Measurements from ENCODE around the gene F7. TPM values are rescaled to one million over a fixed set of nuclear protein-coding genes. Genes with fewer than 3 reads are reported as not detected.

The F7 gene
- total RNA-seq, 4 donors from 2014 or later = not detected

DNA sequence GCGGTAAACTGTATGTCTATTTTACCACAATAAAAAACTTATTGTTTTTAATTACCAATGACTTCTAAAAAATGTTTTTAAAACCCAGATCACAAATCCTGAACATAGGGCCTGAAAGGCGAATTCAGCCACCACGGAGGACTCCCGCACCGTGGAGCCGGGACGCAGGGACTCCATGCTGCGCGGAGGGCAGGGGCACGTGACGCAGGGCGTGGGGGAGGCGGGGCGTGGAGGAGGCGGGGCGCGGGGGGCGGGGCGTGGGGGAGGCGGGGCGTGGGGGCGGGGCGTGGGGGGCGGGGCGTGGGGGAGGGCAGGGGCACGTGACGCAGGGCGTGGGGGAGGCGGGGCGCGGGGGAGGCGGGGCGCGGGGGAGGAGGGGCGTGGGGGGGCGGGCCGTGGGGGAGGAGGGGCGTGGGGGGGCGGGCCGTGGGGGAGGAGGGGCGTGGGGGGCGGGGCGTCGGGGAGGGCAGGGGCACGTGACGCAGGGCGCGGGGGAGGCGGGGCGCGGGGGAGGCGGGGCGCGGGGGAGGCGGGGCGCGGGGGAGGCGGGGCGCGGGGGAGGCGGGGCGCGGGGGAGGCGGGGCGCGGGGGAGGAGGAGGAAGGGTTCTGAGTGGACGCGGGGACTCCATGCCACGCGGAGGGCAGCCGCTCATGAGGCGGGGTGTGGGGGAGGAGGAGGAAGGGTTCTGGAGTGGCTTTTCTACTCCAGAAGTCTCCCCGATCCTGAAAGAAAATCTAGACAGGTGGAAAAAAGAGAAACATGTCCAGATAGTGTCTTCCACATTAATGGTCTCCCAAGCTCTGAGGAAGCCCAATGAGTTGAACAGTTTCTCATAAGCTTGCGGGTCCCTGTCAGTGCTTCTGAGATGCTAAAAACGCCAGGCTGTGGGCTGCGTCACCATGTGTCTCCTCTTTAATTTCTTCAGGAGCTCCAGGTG, 48.5 kb downstream of the F7 start:
- peak overlapping the region; percentile 30 to 85 (median 38) for H3K27ac ChIP-seq
- no peaks in the 10 kb centered on the region for H3K36me3 ChIP-seq
- H3K4me1 ChIP-seq = peaks cover 10 to 16% of the 10 kb centered on the region in 2 donors
- H3K27me3 ChIP-seq = no peaks in the 10 kb centered on the region
- peak overlapping the region in 2 of 3 donors; percentile 35 to 47 for H3K4me3 ChIP-seq (replicated peaks in 1 of 3)
- 10 to 36% methylated on average over 5 to 21 of the region's 76 CpGs for WGBS, 2 donors
- intact Hi-C loops (cut with DNase I) = loop anchor here (10.0 kb wide), 1 partner anchor 211 kb away; the partner anchor contains the start of gene GRTP1
- H3K9me3 ChIP-seq = no peaks in the 10 kb centered on the region
- peak; percentile 76 to 81 for DNase-seq
- TF ChIP-seq POLR2A (IDR thresholded peaks at IDR 0.05) (peak in 1 of 2 donors; percentile 75), CTCF (IDR thresholded peaks at IDR 0.05) (no peak)

DNA sequence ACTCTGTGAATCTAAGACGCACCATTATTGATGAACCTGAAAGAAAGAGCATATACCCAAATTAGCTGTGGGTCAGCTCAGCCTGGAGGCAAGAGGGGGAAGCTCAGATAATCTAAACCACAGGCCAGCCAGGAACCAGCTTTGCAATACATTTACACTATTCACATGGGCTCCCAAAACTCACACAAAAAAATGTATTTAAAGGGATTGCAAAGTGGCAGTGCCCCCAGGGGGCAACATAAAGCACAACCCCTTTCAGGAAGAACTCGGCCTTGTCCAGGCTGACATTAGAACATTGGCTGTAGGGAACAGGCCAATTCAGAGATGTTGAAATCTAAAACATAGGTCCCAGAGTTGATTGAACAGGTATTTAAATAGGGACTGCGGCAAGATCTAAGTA, 49.6 kb downstream of the F7 start:
- Histone ChIP-seq H3K9me3 (no peaks in the 10 kb centered on the region), H3K4me1 (peaks cover 10 to 16% of the 10 kb centered on the region in 2 donors), H3K27ac (no peak overlapping the region), H3K36me3 (no peaks in the 10 kb centered on the region), H3K27me3 (no peaks in the 10 kb centered on the region), H3K4me3 (replicated peaks in 1 of 3) (no peak overlapping the region)
- DNase-seq = no peak
- WGBS, 2 donors = 80 to 94% methylated on average over 3 of the region's 3 CpGs
- intact Hi-C loops (cut with DNase I) = loop anchor here (5.0 to 10.0 kb wide), 2 partner anchors 52 to 210 kb away; partner anchors contain the start of genes CUL4A, GRTP1 and PCID2
- no peak for TF ChIP-seq POLR2A (IDR thresholded peaks at IDR 0.05)

DNA sequence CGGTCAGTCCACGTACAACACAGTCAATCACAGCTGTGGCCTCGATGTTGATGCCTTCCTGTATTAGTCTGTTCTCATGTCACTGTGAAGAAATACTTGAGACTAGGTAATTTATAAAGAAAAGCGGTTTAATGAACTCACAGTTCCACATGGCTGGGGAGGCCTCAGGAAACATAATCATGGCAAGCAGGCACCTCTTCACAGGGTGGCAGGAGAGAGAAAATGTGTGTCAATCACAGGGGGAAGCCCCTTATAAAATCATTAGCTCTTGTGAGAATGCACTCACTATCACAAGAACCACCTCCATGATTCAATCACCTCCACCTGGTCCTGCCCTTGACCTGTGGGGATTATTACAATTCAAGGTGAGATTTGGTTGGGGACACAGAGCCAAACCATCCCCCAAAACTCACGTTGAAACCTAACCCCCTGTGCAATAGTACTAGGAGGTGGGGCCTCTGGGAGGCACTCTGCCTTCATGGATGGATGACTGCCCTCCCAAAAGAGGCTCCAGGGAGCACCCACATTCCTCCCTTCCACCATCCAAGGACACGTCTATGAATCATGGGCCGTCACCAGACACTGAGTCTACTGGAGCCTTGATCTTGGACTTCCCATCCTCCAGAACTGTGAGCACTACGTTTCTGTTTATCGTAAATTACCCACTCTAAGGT, 50.5 kb downstream of the F7 start:
- H3K4me1 ChIP-seq = peaks cover 10 to 16% of the 10 kb centered on the region in 2 donors
- intact Hi-C loops (cut with DNase I) = loop anchor here (5.0 to 10.0 kb wide), 2 partner anchors 51 to 209 kb away; partner anchors contain the start of genes CUL4A, GRTP1 and PCID2
- H3K27me3 ChIP-seq = no peaks in the 10 kb centered on the region
- no peak overlapping the region for H3K4me3 ChIP-seq (replicated peaks in 1 of 3)
- 84 to 94% methylated on average over 9 of the region's 9 CpGs for WGBS, 2 donors
- DNase-seq = no peak
- no peaks in the 10 kb centered on the region for H3K9me3 ChIP-seq
- H3K27ac ChIP-seq = no peak overlapping the region
- TF ChIP-seq POLR2A (IDR thresholded peaks at IDR 0.05) (no peak), CTCF (IDR thresholded peaks at IDR 0.05) (no peak)
- H3K36me3 ChIP-seq = no peaks in the 10 kb centered on the region

DNA sequence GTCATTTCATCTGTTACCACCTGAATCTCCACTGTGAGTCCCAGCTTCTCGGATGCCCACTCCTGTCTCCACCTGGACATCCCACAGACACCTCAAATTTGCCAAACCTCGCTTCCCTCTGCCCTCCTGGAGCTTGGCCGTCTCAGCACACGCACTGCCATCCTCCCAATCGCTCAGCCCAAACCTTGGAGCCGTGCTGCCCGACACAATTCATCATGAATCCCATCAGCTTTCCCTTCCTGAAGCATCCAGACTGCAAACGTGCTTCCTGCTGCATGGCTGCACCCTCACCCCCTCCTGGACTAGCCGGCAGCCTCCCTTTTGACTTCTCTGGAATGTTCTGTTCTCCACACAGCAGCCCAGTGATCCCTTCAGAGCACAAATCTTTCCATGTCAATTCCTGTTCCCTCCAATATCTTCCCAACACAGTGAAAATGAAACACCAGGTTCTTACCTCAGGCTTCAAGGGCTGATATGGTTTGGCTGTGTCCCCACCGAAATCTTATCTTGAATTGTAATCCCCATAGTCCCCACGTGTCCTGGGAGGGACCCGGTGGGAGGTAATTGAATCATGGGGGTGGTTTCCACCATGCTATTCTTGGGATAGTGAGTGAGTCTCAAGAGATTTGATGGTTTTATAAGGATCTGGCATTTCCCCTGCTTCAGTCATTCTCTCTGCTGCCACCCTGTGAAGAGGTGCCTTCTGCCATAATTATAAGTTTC, 51.8 kb downstream of the F7 start:
- intact Hi-C loops (cut with DNase I) = loop anchor here (5.0 to 10.0 kb wide), 2 partner anchors 50 to 207 kb away; partner anchors contain the start of genes CUL4A, GRTP1 and PCID2
- no peak overlapping the region for H3K27ac ChIP-seq
- H3K27me3 ChIP-seq = no peaks in the 10 kb centered on the region
- DNase-seq = no peak
- 70 to 76% methylated on average over 12 of the region's 12 CpGs for WGBS, 2 donors
- H3K36me3 ChIP-seq = no peaks in the 10 kb centered on the region
- H3K4me3 ChIP-seq (replicated peaks in 1 of 3) = no peak overlapping the region
- peaks cover 10 to 12% of the 10 kb centered on the region in 2 donors for H3K4me1 ChIP-seq
- TF ChIP-seq POLR2A (IDR thresholded peaks at IDR 0.05) (no peak), CTCF (IDR thresholded peaks at IDR 0.05) (no peak)
- H3K9me3 ChIP-seq = no peaks in the 10 kb centered on the region

Measured in thyroid gland (tissue), 4 donors.